Non-pigmented ciliary epithelial cell (primary cell): ENCODE data around the gene ASPG.
"Not testable (repeated sequence)": the region's sequence is repeated elsewhere in the genome, so short reads cannot be mapped to it uniquely, and the experiment has no call there.

Source experiments
- DNase-seq: peaks from one replicate; pipeline ENCODE4 v3.0.0-alpha.2; 2010; ENCODE audit warnings: low read depth

Gene ASPG

DNA sequence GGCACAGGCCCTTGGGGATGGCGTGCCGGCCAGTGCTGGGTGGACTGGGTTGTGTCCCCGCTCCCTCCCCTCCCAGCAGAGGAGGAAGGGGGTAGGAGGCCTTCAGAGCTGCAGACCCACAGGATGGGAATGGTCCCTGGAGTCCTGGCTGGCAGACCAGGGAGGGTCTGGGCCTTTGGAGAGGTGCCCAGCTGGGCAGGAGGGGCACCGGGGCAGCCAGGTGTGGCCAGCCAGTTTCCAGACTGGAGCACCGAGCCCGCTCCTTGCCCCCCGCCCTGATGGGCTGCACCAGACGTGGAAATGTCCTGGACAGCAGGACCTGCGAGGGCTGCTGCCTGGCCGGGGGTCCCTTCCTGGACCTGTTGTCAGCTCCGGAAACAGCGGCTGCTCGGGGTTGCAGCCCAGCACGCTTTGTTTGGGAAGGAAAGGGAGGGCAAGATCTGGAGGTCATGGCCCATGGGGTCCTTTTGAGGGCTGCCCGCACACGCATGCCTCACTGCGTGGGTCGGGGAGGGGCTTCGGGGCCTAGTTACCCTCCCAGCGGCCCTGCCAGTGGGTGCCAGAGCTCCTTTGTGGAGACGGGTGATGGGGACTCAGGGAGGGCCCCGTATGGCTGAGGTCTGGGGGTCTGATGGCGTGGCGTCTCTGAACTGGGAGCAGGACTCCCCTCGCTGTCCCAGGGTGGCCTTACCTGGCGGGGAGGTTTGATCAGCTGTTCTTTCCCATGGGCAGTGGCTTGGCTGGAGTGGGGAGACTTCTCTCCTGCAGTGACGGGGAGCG, 62.0 kb downstream of the ASPG start:
- DNase-seq, result no peak

- DNase-seq, result no peak
These were observed 63.2 kb downstream of the ASPG start for GRCh38 chr14:104148433-104149277.

DNA sequence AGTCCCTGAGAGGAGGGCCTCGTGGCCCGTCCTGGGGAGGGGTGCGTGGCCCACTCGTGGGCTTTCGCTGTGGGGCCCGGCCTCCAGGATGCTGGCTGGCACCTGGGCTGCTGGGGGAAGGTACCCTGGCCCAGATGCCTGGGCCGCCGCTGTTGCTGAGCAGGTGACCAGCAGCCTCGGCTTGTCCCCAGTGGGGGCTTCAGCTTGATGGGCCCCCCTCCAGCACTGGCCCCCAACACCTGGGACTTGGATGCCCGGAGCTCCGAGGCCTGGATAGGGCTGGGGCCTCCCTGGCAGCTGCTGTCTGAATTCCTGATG, 63.7 kb downstream of the ASPG start:
- DNase-seq, result no peak

- DNase-seq, result no peak
These were observed 64.2 kb downstream of the ASPG start for GRCh38 chr14:104149617-104150135.

GRCh38 chr14:104150136-104151025, 64.9 kb downstream of the ASPG start:
- DNase-seq, result peak; percentile 4

GRCh38 chr14:104151026-104151381, 65.5 kb downstream of the ASPG start:
- DNase-seq, result no peak

GRCh38 chr14:104151566-104152245, 66.2 kb downstream of the ASPG start:
- DNase-seq, result no peak

DNA sequence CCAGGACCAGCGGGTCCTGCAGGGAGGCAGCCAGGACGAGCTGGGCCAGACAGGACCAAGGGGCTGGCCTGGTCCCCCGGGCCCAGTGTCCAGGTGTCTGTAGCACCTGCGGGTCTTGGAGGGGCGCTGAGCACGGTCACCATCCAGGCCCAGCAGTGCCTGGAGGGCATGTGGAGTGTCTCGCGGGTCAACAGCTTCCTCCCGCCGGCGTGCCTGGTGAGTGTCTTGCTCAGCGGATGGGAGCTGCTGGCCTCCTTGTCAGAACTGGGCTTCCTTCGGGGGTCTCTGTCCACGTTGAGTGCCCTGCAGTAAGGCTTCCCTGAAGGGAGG, 66.7 kb downstream of the ASPG start:
- DNase-seq, result no peak

DNA sequence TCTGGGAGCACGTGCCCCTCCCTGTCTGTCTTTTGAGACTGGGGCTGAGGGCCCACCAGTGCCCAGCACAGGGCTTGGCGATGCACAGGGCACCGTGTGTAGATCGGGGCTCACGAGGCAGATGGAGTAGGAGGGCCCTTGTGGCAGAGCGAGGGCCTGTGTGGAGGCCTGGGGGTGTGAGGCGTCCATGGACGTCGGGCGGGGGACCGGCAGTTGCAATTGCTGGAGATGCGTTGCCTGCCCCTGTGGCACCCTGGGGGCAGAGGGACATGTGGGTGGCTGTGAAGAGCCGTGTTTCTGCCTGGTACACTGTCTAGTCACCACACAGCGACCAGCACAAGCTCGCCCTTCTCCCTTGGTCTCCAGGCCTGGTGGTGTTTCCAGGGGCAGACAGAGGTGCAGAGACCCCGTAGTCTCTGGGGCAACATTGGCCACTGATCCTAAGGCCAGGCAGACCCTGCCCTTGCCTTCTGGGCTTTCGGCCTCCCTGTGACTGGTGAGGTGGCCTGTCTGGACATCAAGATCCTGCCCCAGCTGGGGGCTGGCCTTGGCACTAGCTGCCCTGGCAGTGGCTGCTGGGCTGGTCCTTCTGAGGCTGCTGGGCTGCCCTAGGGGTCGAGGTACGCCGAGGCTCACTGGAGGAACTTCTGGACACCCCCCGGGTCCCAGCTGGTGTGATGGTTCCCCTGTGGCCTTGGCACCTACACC, 67.3 kb downstream of the ASPG start:
- DNase-seq, result no peak

- DNase-seq, result not testable (repeated sequence)
These were observed 67.9 kb downstream of the ASPG start for GRCh38 chr14:104153394-104153755.

DNA sequence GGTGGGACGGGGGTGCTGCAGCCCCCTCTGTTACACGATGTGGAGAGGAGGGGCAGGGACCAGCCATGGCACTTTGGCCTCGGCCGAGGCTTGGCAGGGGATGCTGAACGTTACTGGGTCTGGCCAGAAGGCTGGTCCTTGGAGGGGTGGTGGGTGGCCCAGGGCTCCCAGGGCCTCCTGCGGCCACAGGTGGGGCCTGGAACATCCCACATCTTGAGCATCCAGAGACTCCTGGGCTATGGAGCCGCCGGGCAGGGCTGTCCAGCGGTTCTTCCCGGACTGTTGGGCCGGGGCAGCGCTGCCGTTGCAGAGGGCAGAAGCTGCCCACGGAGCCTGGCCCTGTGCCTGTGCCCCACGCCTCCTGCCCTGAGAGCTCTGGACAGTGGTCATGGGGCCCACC, 68.7 kb downstream of the ASPG start:
- no peak for DNase-seq

DNA sequence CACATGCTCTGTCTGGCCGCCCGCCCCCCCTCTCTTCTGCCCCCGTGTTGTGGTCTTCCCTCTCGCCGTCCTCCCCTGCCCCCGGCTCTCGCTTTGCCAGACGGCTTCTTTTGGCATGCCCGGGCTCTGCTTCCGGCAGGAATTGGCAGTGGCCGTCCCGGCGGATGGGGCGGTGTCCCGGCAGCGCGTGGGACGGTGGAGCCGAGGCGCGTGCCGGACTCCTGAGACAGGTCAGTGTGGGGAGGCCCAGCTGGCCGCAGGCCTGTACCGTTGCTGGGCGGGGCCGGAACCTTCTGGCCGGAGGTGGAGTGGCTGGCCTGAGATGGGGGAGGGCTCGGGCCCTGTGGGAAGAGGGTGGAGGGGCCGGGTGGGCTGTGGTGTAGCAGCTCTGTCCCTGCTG, 70.0 kb downstream of the ASPG start:
- DNase-seq, result no peak

- no peak for DNase-seq
These were observed 70.6 kb downstream of the ASPG start for GRCh38 chr14:104156142-104156541.

- no peak for DNase-seq
These were observed 71.8 kb downstream of the ASPG start for GRCh38 chr14:104157016-104157928.

DNA sequence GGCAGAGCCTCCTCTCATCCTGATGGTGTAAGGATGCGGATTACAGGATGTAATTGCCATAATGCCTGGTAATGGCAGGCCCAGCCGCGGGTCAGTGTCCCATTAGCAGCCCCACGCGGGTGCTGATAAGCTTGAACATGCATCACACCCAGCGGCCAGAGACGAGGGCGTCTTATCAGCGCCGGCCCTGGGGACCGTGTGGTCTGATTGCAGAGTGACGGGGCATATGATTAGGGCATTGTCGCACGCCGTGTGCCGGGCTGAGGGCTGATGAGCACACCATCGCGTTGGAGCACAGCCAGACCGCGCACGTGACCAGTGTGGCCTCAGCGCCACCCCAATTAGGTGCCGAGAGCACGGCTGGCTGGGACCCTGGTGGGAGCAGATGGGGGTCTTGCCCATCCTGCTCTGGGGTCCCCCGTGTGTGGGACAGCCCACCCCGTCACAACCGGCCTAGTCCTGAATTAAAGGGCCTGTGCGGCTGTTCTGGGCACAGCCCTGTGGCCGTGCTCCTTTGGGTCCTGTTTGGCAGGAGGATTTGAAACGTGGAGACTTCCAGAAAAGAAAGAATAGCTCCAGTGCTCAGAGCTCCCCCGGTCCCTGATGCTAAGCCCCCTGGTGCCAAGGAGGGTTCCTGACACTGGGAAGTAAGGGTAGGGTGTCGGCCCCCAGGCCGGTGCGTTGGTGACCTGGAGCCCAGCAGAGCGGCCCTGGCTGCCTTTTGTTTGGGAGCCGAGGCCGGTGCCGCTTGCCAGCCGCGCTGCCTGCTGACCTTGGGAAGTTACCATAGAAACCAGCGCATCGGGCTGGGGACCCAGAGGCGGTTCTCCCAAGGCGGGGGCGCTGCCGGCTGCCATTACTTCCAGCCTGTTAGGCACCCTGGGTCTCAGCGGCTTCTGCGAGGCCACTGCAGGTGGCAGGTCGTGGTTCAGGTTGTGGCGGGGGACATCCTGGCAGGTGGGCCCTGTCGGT, 73.6 kb downstream of the ASPG start:
- no peak for DNase-seq

DNA sequence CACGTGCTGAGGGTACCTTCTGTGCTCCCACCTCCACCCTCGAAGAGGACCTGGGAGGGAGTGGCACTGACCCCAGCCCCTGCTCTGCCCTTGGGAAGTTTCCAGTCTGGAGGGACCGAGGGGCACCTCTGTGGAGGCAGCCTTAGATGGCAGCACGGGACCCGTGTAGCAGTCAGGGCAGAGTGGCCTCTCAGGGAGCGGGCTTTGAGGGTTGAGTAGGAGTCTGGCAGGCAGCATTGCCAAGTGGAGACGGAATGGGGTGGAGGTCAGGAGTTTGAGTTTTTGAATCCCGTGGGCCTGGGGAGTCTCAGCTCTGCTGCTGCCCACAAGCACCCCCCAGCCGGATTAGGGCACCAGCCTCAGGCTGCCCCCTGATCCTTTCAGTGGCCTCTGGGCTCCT, 74.5 kb downstream of the ASPG start:
- DNase-seq, result no peak

GRCh38 chr14:104161602-104162367, 76.3 kb downstream of the ASPG start:
- no peak for DNase-seq

- no peak for DNase-seq
These were observed 77.0 kb downstream of the ASPG start for GRCh38 chr14:104162495-104162894.
